H9 (cell line): ENCODE results near the gene ATP5MG. TPM values are rescaled to one million over a fixed set of nuclear protein-coding genes. Genes with fewer than 3 reads are reported as not detected.

Experiments used
- DNase-seq: peaks from one replicate; pipeline ENCODE4 v3.0.0-alpha.2; 2017
- H2AFZ ChIP-seq: one replicate; pipeline ENCODE4 v1.6.1; 2013; ENCODE audit warnings: mild to moderate bottlenecking, low read length, control low read depth, moderate library complexity
- H2AK5ac ChIP-seq: 2 replicates; pipeline ENCODE4 v1.6.1; 2013; ENCODE audit warnings: low read length, control low read depth, mixed read lengths; ENCODE audit not compliant: insufficient read length
- H2BK120ac ChIP-seq: one replicate; pipeline ENCODE4 v1.6.1; 2013; ENCODE audit warnings: low read depth, mild to moderate bottlenecking, low read length, control low read depth, inconsistent platforms; ENCODE audit not compliant: poor library complexity, severe bottlenecking
- H2BK12ac ChIP-seq: 2 replicates; pipeline ENCODE4 v1.6.1; 2013; ENCODE audit warnings: low read length, control low read depth, mixed read lengths, low read depth; ENCODE audit not compliant: insufficient read length
- H2BK15ac ChIP-seq: 2 replicates; pipeline ENCODE4 v1.6.1; 2013; ENCODE audit warnings: low read depth, low read length, control low read depth
- H2BK20ac ChIP-seq: one replicate; pipeline ENCODE4 v1.6.1; 2013; ENCODE audit warnings: low read depth, mild to moderate bottlenecking, low read length, control low read depth, inconsistent platforms; ENCODE audit not compliant: poor library complexity, severe bottlenecking
- H2BK5ac ChIP-seq: 2 replicates; pipeline ENCODE4 v1.6.1; 2013; ENCODE audit warnings: low read length, control low read depth, mixed read lengths; ENCODE audit not compliant: insufficient read length
- H3K14ac ChIP-seq: 2 replicates; pipeline ENCODE4 v1.6.1; 2013; ENCODE audit warnings: low read length, control low read depth; ENCODE audit not compliant: insufficient read depth
- H3K18ac ChIP-seq: 2 replicates; pipeline ENCODE4 v1.6.1; 2013; ENCODE audit warnings: low read depth, mild to moderate bottlenecking, mixed read lengths, low read length, control low read depth; ENCODE audit not compliant: insufficient read length
- H3K23ac ChIP-seq: 2 replicates; pipeline ENCODE4 v1.6.1; 2013; ENCODE audit warnings: low read length, control low read depth, mixed read lengths, low read depth; ENCODE audit not compliant: insufficient read length
- H3K23me2 ChIP-seq: 2 replicates; pipeline ENCODE4 v1.6.1; 2013; ENCODE audit warnings: low read depth, mild to moderate bottlenecking, mixed read lengths, low read length, control low read depth; ENCODE audit not compliant: insufficient read length, poor library complexity, severe bottlenecking
- H3K27ac ChIP-seq: 2 replicates; pipeline ENCODE4 v1.5.1; 2013; ENCODE audit warnings: low read length, control low read depth, mixed read lengths, low read depth; ENCODE audit not compliant: insufficient read length
- H3K27me3 ChIP-seq: 2 replicates; pipeline ENCODE4 v1.6.1; 2013; ENCODE audit warnings: low read length, control low read depth, inconsistent platforms; ENCODE audit not compliant: insufficient read depth
- H3K4ac ChIP-seq: 2 replicates; pipeline ENCODE4 v1.6.1; 2013; ENCODE audit warnings: low read depth, mild to moderate bottlenecking, control low read depth, inconsistent platforms, low read length, moderate library complexity
- H3K4me1 ChIP-seq: 2 replicates; pipeline ENCODE4 v1.6.1; 2013; ENCODE audit warnings: low read length, control low read depth, inconsistent platforms; ENCODE audit not compliant: insufficient read depth
- H3K4me2 ChIP-seq: 2 replicates; pipeline ENCODE4 v1.6.1; 2013; ENCODE audit warnings: low read length, control low read depth, mixed read lengths; ENCODE audit not compliant: insufficient read length, insufficient read depth
- H3K56ac ChIP-seq: 2 replicates; pipeline ENCODE4 v1.6.1; 2013; ENCODE audit warnings: low read depth, mild to moderate bottlenecking, mixed read lengths, low read length, control low read depth; ENCODE audit not compliant: insufficient read length
- H3K79me1 ChIP-seq: 2 replicates; pipeline ENCODE4 v1.6.1; 2013; ENCODE audit warnings: low read depth, mild to moderate bottlenecking, moderate library complexity, low read length, control low read depth, inconsistent platforms; ENCODE audit not compliant: insufficient read depth, poor library complexity, severe bottlenecking
- H3K79me2 ChIP-seq: 2 replicates; pipeline ENCODE4 v1.6.1; 2013; ENCODE audit warnings: low read length, control low read depth, inconsistent platforms; ENCODE audit not compliant: insufficient read depth
- H3K9ac ChIP-seq: 2 replicates; pipeline ENCODE4 v1.6.1; 2013; ENCODE audit warnings: low read length, control low read depth, mixed read lengths; ENCODE audit not compliant: insufficient read length; ENCODE audit errors: extremely low read depth
- H3K9me3 ChIP-seq: one replicate; pipeline ENCODE4 v1.6.1; 2013; ENCODE audit warnings: low read depth, low read length, inconsistent platforms; ENCODE audit not compliant: control insufficient read depth
- H3T11ph ChIP-seq: one replicate; pipeline ENCODE4 v1.6.1; 2013; ENCODE audit warnings: mild to moderate bottlenecking, low read length, control low read depth, inconsistent platforms
- H4K20me1 ChIP-seq: one replicate; pipeline ENCODE4 v1.6.1; 2013; ENCODE audit not compliant: control insufficient read depth, insufficient read length, insufficient read depth
- H4K5ac ChIP-seq: 2 replicates; pipeline ENCODE4 v1.6.1; 2013; ENCODE audit warnings: low read depth, mild to moderate bottlenecking, mixed read lengths, low read length, control low read depth; ENCODE audit not compliant: insufficient read length
- H4K8ac ChIP-seq: replicated peaks from 2 replicates; pipeline ENCODE4 v1.6.1; 2013; ENCODE audit warnings: low read length, control low read depth, mixed read lengths, low read depth; ENCODE audit not compliant: insufficient read length
- H4K91ac ChIP-seq: 2 replicates; pipeline ENCODE4 v1.6.1; 2013; ENCODE audit warnings: low read depth, mild to moderate bottlenecking, moderate library complexity, mixed read lengths, low read length, control low read depth; ENCODE audit not compliant: insufficient read length
- H3K27ac Mint-ChIP-seq, 3 experiments: 2 replicates in 2 of 3; 3 replicates in 1 of 3; pipeline ENCODE4 v1.8.0; 2020 to 2021; ENCODE audit warnings: mixed read lengths in 3 of 3, mild to moderate bottlenecking in 1 of 3, moderate library complexity in 1 of 3
- H3K27me3 Mint-ChIP-seq: 2 replicates; pipeline ENCODE4 v1.8.0; 2021; ENCODE audit warnings: low read depth, mild to moderate bottlenecking, moderate library complexity, mixed read lengths
- H3K36me3 Mint-ChIP-seq, 3 experiments: 2 replicates in 2 of 3; 3 replicates in 1 of 3; pipeline ENCODE4 v1.8.0; 2020 to 2021; ENCODE audit warnings: low read depth in 3 of 3, mixed read lengths in 3 of 3; ENCODE audit not compliant: insufficient read depth in 1 of 3
- H3K4me1 Mint-ChIP-seq, 2 experiments: 2 replicates each; pipeline ENCODE4 v1.8.0; 2020; ENCODE audit warnings: mixed read lengths in 2 of 2
- H3K4me3 Mint-ChIP-seq, 2 experiments: 2 replicates in 1 of 2; 3 replicates in 1 of 2; pipeline ENCODE4 v1.8.0; 2020 to 2021; ENCODE audit warnings: mild to moderate bottlenecking in 2 of 2, mixed read lengths in 2 of 2, moderate library complexity in 1 of 2
- H3K9me3 Mint-ChIP-seq, 2 experiments: 2 replicates in 1 of 2; 3 replicates in 1 of 2; pipeline ENCODE4 v1.8.0; 2020; ENCODE audit warnings: mild to moderate bottlenecking in 2 of 2, mixed read lengths in 2 of 2, moderate library complexity in 1 of 2
- WGBS: extraction: QIAGEN DNeasy Blood & Tissue Kit; methylation state at CpG from one replicate; pipeline ENCODE4 v1.1.7; 2013; ENCODE audit warnings: missing lambda C conversion rate, low lambda C conversion rate, mixed read lengths; ENCODE audit not compliant: insufficient read length; ENCODE audit errors: extremely low coverage; 5-methylcytosine and 5-hydroxymethylcytosine counted together
- total RNA-seq: library from RNA; stranded (reverse); gene quantifications from 2 replicates; pipeline ENCODE4 v1.2.1, GENCODE V29; 2021
- TF ChIP-seq, protein P1 (sequence below): fragments of 200-600 bp; sonication (generic); conservative IDR thresholded peaks from 3 replicates; pipeline ENCODE4 v1.8.0; 2021; ENCODE audit warnings: antibody characterized with exemption, mild to moderate bottlenecking

ATP5MG gene
- total RNA-seq, 1 experiment from 2014 or later = 254 TPM

- H4K8ac ChIP-seq = no peak overlapping the region
- TF ChIP-seq, protein P1, sequence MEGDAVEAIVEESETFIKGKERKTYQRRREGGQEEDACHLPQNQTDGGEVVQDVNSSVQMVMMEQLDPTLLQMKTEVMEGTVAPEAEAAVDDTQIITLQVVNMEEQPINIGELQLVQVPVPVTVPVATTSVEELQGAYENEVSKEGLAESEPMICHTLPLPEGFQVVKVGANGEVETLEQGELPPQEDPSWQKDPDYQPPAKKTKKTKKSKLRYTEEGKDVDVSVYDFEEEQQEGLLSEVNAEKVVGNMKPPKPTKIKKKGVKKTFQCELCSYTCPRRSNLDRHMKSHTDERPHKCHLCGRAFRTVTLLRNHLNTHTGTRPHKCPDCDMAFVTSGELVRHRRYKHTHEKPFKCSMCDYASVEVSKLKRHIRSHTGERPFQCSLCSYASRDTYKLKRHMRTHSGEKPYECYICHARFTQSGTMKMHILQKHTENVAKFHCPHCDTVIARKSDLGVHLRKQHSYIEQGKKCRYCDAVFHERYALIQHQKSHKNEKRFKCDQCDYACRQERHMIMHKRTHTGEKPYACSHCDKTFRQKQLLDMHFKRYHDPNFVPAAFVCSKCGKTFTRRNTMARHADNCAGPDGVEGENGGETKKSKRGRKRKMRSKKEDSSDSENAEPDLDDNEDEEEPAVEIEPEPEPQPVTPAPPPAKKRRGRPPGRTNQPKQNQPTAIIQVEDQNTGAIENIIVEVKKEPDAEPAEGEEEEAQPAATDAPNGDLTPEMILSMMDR = no peak
- no peak overlapping the region for H3K23ac ChIP-seq
- no peak overlapping the region for H2BK20ac ChIP-seq
- H4K91ac ChIP-seq = no peak overlapping the region
- no peaks in the 10 kb centered on the region for H3K79me2 ChIP-seq
- Mint-ChIP-seq H3K36me3 (peaks cover 8 to 72% (median 40%) of the 10 kb centered on the region in 3 experiments), H3K4me1 (no peaks in the 10 kb centered on the region), H3K27me3 (no peaks in the 10 kb centered on the region), H3K9me3 (no peaks in the 10 kb centered on the region), H3K4me3 (no peak overlapping the region), H3K27ac (no peak overlapping the region)
- DNase-seq = no peak
- no peak overlapping the region for H3K56ac ChIP-seq
- H2BK120ac ChIP-seq = no peak overlapping the region
- no peaks in the 10 kb centered on the region for H3K23me2 ChIP-seq
- H3K9me3 ChIP-seq = no peaks in the 10 kb centered on the region
- H3K27ac ChIP-seq = no peak overlapping the region
- WGBS = no CpG with 5 or more reads among the region's 4 CpGs
- H4K20me1 ChIP-seq = no peaks in the 10 kb centered on the region
- H3K14ac ChIP-seq = no peak overlapping the region
- H3K18ac ChIP-seq = no peak overlapping the region
- H3K79me1 ChIP-seq = no peaks in the 10 kb centered on the region
- no peak overlapping the region for H3K9ac ChIP-seq
- no peak overlapping the region for H3T11ph ChIP-seq
- no peak overlapping the region for H2AK5ac ChIP-seq
- H3K27me3 ChIP-seq = no peaks in the 10 kb centered on the region
- H4K5ac ChIP-seq = no peak overlapping the region
- no peak overlapping the region for H2AFZ ChIP-seq
- H3K4ac ChIP-seq = no peak overlapping the region
- H2BK5ac ChIP-seq = no peak overlapping the region
- H3K4me1 ChIP-seq = no peaks in the 10 kb centered on the region
- H2BK15ac ChIP-seq = no peak overlapping the region
- no peak overlapping the region for H3K4me2 ChIP-seq
- no peak overlapping the region for H2BK12ac ChIP-seq
Measured at GRCh38 chr11:118379497-118379896, 21.9 kb upstream of the ATP5MG start.
